Amniotic epithelial cell (primary cell): ENCODE measurements around the gene TMEM121.
"Not testable (repeated sequence)": the region's sequence is repeated elsewhere in the genome, so short reads cannot be mapped to it uniquely, and the experiment has no call there.

Experiments
- DNase-seq: peaks from one replicate; pipeline ENCODE4 v3.0.0-alpha.2; 2010; ENCODE audit warnings: low read depth

TMEM121 gene

GRCh38 chr14:105570482-105570881, 44.1 kb downstream of the TMEM121 start:
- no peak for DNase-seq

- DNase-seq: not testable (repeated sequence)
Observed at GRCh38 chr14:105571181-105571951, 45.0 kb downstream of the TMEM121 start.

GRCh38 chr14:105572063-105572462, 45.7 kb downstream of the TMEM121 start:
- DNase-seq: not testable (repeated sequence)

GRCh38 chr14:105573841-105574240, 47.5 kb downstream of the TMEM121 start:
- not testable (repeated sequence) for DNase-seq

- DNase-seq: not testable (repeated sequence)
Observed at GRCh38 chr14:105574411-105574810, 48.0 kb downstream of the TMEM121 start.

GRCh38 chr14:105575016-105575700, 48.8 kb downstream of the TMEM121 start:
- not testable (repeated sequence) for DNase-seq

- DNase-seq: no peak
Observed at GRCh38 chr14:105576525-105577088, 50.2 kb downstream of the TMEM121 start.

- DNase-seq: no peak
Observed at GRCh38 chr14:105577314-105577861, 51.0 kb downstream of the TMEM121 start.

GRCh38 chr14:105578070-105578469, 51.7 kb downstream of the TMEM121 start:
- DNase-seq: no peak

- not testable (repeated sequence) for DNase-seq
Observed at GRCh38 chr14:105579221-105579620, 52.8 kb downstream of the TMEM121 start.
